Measurements from ENCODE around the gene ETHE1. TPM values are rescaled to one million over a fixed set of nuclear protein-coding genes. Genes with fewer than 3 reads are reported as not detected.

Gene ETHE1
- total RNA-seq, 2 donors from 2014 or later: 41.7 to 70.4 TPM

- H3K9me3 Mint-ChIP-seq: no peaks in the 10 kb centered on the region
- ATAC-seq (no peak), DNase-seq (ENCODE audit: low spot score) (no peak)
- no peaks in the 10 kb centered on the region for H3K27me3 Mint-ChIP-seq
- no peak overlapping the region for H3K4me3 Mint-ChIP-seq
- no peaks in the 10 kb centered on the region for H3K36me3 Mint-ChIP-seq
- no peak overlapping the region for H3K27ac Mint-ChIP-seq
- no peaks in the 10 kb centered on the region for H3K4me1 Mint-ChIP-seq (ENCODE audit: low read depth in 2 of 2)
These were observed 43.7 kb downstream of the ETHE1 start for GRCh38 chr19:43483281-43483680.

- no peaks in the 10 kb centered on the region for H3K9me3 Mint-ChIP-seq
- H3K4me1 Mint-ChIP-seq (ENCODE audit: low read depth in 2 of 2): no peaks in the 10 kb centered on the region
- H3K4me3 Mint-ChIP-seq: no peak overlapping the region
- H3K36me3 Mint-ChIP-seq: no peaks in the 10 kb centered on the region
- ATAC-seq (no peak), DNase-seq (ENCODE audit: low spot score) (no peak)
- H3K27ac Mint-ChIP-seq: no peak overlapping the region
- no peaks in the 10 kb centered on the region for H3K27me3 Mint-ChIP-seq
These were observed 44.8 kb downstream of the ETHE1 start for GRCh38 chr19:43482193-43482592.

DNA sequence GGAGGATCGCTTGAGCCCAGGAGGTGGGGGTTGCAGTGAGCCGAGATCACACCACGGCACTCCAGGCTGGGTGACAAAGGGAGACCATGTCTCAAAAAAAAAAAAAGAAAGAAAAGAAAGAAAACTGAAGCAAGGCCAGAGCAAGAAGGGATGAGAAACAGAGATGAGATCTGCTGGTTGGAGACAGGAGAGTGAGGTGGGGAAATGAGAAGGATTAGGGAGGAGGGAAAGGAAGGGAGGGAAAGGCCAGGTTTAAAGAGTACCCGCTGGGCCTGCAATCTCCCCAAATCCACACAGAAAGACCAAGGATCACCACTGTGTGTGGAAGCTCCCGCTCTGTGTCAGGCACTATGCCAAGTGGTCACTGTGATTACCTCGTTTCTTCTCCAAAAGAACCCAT is 45.3 kb downstream of the ETHE1 start:
- Mint-ChIP-seq H3K4me1 (ENCODE audit: low read depth in 2 of 2) (no peaks in the 10 kb centered on the region), H3K27me3 (no peaks in the 10 kb centered on the region), H3K9me3 (no peaks in the 10 kb centered on the region), H3K4me3 (no peak overlapping the region), H3K27ac (no peak overlapping the region), H3K36me3 (no peaks in the 10 kb centered on the region)
- DNase-seq (ENCODE audit: low spot score) (no peak), ATAC-seq (no peak)

DNA sequence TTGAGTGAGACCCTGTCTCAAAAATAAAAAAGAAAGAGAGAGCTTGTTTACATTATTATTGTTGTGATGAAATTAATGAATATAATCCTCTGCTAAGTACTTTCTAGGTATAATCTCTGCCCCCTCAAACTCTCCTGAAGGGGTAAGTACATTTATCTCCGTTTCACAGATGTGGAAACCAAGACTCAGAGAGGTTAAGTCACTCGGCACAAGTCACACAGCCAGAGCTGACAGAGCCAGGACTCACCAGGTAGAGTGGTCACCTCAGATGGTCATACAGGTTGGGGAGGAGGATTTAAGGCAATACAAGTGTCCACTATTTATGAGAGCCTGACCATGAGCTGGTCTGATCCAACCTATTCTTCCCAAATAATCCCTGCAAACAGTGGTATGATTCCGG is 46.4 kb downstream of the ETHE1 start:
- ATAC-seq: no peak
- Mint-ChIP-seq H3K27me3 (no peaks in the 10 kb centered on the region), H3K4me3 (no peak overlapping the region), H3K27ac (no peak overlapping the region), H3K36me3 (no peaks in the 10 kb centered on the region), H3K4me1 (ENCODE audit: low read depth in 2 of 2) (peaks cover under 1 to 3% of the 10 kb centered on the region in 2 donors), H3K9me3 (peaks cover under 1% of the 10 kb centered on the region)
- DNase-seq (ENCODE audit: low spot score): no peak

GRCh38 chr19:43479961-43480561 is 46.9 kb downstream of the ETHE1 start:
- no peak for DNase-seq (ENCODE audit: low spot score)
- Mint-ChIP-seq H3K9me3 (peaks cover 3% of the 10 kb centered on the region), H3K4me1 (ENCODE audit: low read depth in 2 of 2) (peaks cover 5 to 8% of the 10 kb centered on the region in 2 donors), H3K4me3 (no peak overlapping the region), H3K36me3 (no peaks in the 10 kb centered on the region), H3K27ac (no peak overlapping the region), H3K27me3 (no peaks in the 10 kb centered on the region)
- ATAC-seq: no peak

DNA sequence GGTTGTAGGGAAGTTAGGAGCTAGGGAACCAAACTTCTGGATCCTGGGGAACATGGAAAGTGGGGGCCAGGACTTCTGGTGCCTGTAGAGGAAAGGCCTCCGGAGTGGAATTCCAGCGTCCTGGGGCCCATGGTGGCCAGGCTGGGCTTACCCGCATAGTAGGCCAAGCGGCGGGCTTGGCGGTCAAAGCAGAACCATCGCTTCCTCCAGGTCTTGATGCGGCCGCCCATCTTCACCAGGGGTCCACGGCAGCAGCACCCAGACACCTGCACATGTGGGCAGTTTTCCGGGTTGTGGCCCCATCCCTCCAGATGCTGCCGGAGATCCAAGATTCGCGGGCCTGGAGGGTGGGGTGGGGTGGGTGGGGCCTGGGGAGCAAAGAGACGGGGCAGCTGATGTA is 47.8 kb downstream of the ETHE1 start:
- Mint-ChIP-seq H3K27me3 (no peaks in the 10 kb centered on the region), H3K36me3 (no peaks in the 10 kb centered on the region), H3K4me3 (no peak overlapping the region), H3K27ac (no peak overlapping the region), H3K4me1 (ENCODE audit: low read depth in 2 of 2) (peaks cover 7 to 11% of the 10 kb centered on the region in 2 donors), H3K9me3 (peaks cover 3% of the 10 kb centered on the region)
- DNase-seq (ENCODE audit: low spot score) (no peak), ATAC-seq (no peak)

DNA sequence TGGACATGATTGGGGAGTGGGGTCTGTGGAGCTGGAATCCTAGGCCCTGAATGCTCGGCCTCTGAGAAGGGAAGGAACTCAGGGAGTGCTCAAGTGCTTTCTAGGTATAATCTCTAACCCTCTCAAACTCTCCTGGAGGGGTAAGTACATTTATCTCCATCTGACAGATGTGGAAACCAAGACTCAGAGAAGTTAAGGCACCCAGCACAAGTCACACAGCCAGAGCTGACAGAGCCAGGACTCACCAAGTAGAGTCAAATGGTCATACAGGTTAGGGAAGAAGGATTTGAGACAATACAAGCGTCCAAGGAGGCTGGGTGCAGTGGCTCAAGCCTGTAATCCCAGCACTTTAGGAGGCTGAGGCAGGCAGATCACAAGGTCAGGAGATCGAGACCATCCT is 48.7 kb downstream of the ETHE1 start:
- no peak for ATAC-seq
- no peak for DNase-seq (ENCODE audit: low spot score)
- Mint-ChIP-seq H3K36me3 (no peaks in the 10 kb centered on the region), H3K27me3 (no peaks in the 10 kb centered on the region), H3K4me3 (no peak overlapping the region), H3K27ac (no peak overlapping the region), H3K4me1 (ENCODE audit: low read depth in 2 of 2) (peaks cover 14 to 16% of the 10 kb centered on the region in 2 donors), H3K9me3 (peaks cover 3% of the 10 kb centered on the region)

- H3K27ac Mint-ChIP-seq: no peak overlapping the region
- no peak for ATAC-seq
- peaks cover 3% of the 10 kb centered on the region for H3K9me3 Mint-ChIP-seq
- no peaks in the 10 kb centered on the region for H3K36me3 Mint-ChIP-seq
- DNase-seq (ENCODE audit: low spot score): no peak
- peaks cover 14 to 16% of the 10 kb centered on the region in 2 donors for H3K4me1 Mint-ChIP-seq (ENCODE audit: low read depth in 2 of 2)
- H3K4me3 Mint-ChIP-seq: no peak overlapping the region
- no peaks in the 10 kb centered on the region for H3K27me3 Mint-ChIP-seq
These were observed 50.4 kb downstream of the ETHE1 start for GRCh38 chr19:43476606-43477005.

GRCh38 chr19:43474986-43475705 is 51.9 kb downstream of the ETHE1 start:
- peak overlapping the region; percentile 75 to 93 for H3K27ac Mint-ChIP-seq

GRCh38 chr19:43474487-43474886 is 52.5 kb downstream of the ETHE1 start:
- ATAC-seq (no peak), DNase-seq (ENCODE audit: low spot score) (no peak)
- Mint-ChIP-seq H3K9me3 (peaks cover 3% of the 10 kb centered on the region), H3K27me3 (no peaks in the 10 kb centered on the region), H3K36me3 (no peaks in the 10 kb centered on the region), H3K4me3 (peak overlapping the region; percentile 84), H3K27ac (peak overlapping the region in 1 of 2 donors; percentile 37), H3K4me1 (ENCODE audit: low read depth in 2 of 2) (peaks cover 14 to 16% of the 10 kb centered on the region in 2 donors)

More at GRCh38 chr19:43474986-43475705, 51.9 kb downstream of the ETHE1 start:
- Mint-ChIP-seq H3K4me1 (ENCODE audit: low read depth in 2 of 2) (peaks cover 14 to 16% of the 10 kb centered on the region in 2 donors), H3K9me3 (peaks cover 3% of the 10 kb centered on the region), H3K27me3 (no peaks in the 10 kb centered on the region), H3K36me3 (no peaks in the 10 kb centered on the region), H3K4me3 (peak overlapping the region; percentile 84)
- ATAC-seq (peak; percentile 92 to 94), DNase-seq (ENCODE audit: low spot score) (peak; percentile 92)

DNA sequence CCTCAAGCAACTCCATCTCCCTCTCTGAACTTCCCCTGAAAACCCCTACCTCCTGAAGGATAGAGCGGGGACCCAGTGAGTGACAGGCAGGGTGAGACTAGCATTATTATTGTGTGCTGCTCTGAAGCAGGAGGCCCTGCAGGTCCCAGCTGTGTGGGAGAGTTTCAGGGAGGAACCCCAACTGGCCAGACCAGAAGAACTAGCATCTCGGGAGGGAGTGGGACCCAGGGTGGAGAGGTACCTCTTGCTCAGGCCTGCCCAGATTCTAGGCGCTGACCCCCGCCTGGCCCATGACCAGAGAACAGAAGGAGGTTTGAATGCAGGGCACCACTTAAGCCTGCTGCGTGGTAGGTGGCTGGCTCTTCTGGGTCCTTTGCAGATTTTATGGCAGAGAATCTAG is 55.9 kb downstream of the ETHE1 start:
- no peak overlapping the region for H3K27ac Mint-ChIP-seq
- H3K4me1 Mint-ChIP-seq (ENCODE audit: low read depth in 2 of 2): peaks cover 22 to 30% of the 10 kb centered on the region in 2 donors
- H3K9me3 Mint-ChIP-seq: peaks cover 3% of the 10 kb centered on the region
- DNase-seq (ENCODE audit: low spot score) (no peak), ATAC-seq (no peak)
- H3K27me3 Mint-ChIP-seq: no peaks in the 10 kb centered on the region
- no peak overlapping the region for H3K4me3 Mint-ChIP-seq
- H3K36me3 Mint-ChIP-seq: no peaks in the 10 kb centered on the region

DNA sequence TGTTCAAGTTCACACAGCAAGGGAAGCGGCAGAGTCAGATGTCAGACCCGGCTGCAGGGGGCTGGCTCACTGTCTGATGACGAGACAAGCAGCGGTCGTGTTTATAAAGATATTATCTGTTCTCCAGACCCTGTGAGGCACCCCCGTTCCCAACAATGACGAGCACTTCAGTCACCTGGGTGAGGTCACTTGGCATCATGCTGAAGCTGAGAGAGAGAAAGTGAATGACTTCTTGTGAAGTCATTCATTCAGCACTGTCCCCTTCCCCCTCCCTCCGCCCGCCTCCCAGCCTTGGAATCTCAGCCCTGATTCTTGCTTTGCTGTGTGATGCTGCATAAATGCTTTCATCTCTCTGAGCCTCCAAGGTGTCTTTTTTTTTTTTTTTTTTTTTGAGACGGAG is 56.7 kb downstream of the ETHE1 start:
- Mint-ChIP-seq H3K27ac (no peak overlapping the region), H3K9me3 (no peaks in the 10 kb centered on the region), H3K4me1 (ENCODE audit: low read depth in 2 of 2) (peaks cover 23 to 24% of the 10 kb centered on the region in 2 donors), H3K4me3 (no peak overlapping the region), H3K36me3 (no peaks in the 10 kb centered on the region), H3K27me3 (peaks cover 0 to 5% of the 10 kb centered on the region in 2 donors)
- no peak for DNase-seq (ENCODE audit: low spot score)
- no peak for ATAC-seq

- Mint-ChIP-seq H3K4me1 (ENCODE audit: low read depth in 2 of 2) (peaks cover 17 to 24% of the 10 kb centered on the region in 2 donors), H3K27ac (no peak overlapping the region), H3K36me3 (no peaks in the 10 kb centered on the region), H3K27me3 (peaks cover 0 to 5% of the 10 kb centered on the region in 2 donors), H3K4me3 (no peak overlapping the region), H3K9me3 (no peaks in the 10 kb centered on the region)
- ATAC-seq (no peak), DNase-seq (ENCODE audit: low spot score) (no peak)
These were observed 57.9 kb downstream of the ETHE1 start for GRCh38 chr19:43469160-43469480.

- no peak for DNase-seq (ENCODE audit: low spot score)
- no peaks in the 10 kb centered on the region for H3K36me3 Mint-ChIP-seq
- ATAC-seq: no peak
- H3K9me3 Mint-ChIP-seq: no peaks in the 10 kb centered on the region
- peak overlapping the region in 1 of 2 donors; percentile 15 for H3K27ac Mint-ChIP-seq
- H3K27me3 Mint-ChIP-seq: peaks cover 0 to 5% of the 10 kb centered on the region in 2 donors
- H3K4me3 Mint-ChIP-seq: no peak overlapping the region
- peaks cover 14 to 24% of the 10 kb centered on the region in 2 donors for H3K4me1 Mint-ChIP-seq (ENCODE audit: low read depth in 2 of 2)
These were observed 58.4 kb downstream of the ETHE1 start for GRCh38 chr19:43468354-43469159.

All from natural killer cell treated with Interleukin-12 subunit alpha and Interleukin-12 subunit beta and Interleukin-15 and Interleukin-18, amount 100 ng/mL, for 72 hours (primary cell).